Neutrophil (primary cell): ENCODE measurements around the gene TERT.

ENCODE experiments used
- H3K27ac ChIP-seq: fragments of 200-600 bp; sonication (generic); 2 replicates; pipeline ENCODE4 v1.5.1; 2016; ENCODE audit warnings: mild to moderate bottlenecking, moderate library complexity
- H3K27me3 ChIP-seq: fragments of 200-600 bp; sonication (generic); 2 replicates; pipeline ENCODE4 v1.6.0; 2016; ENCODE audit warnings: mild to moderate bottlenecking
- H3K36me3 ChIP-seq: fragments of 200-600 bp; sonication (generic); 2 replicates; pipeline ENCODE4 v1.5.1; 2017
- H3K4me1 ChIP-seq, 2 experiments: fragments of 200-600 bp in 1 of 2; sonication (generic) in 1 of 2; 1 replicate in 1 of 2; 2 replicates in 1 of 2; pipeline versions ENCODE4 v1.5.1 to v1.6.1; 2013 to 2016; ENCODE audit warnings: low read depth in 1 of 2, low read length in 1 of 2, mild to moderate bottlenecking in 1 of 2, moderate library complexity in 1 of 2; ENCODE audit not compliant: control insufficient read depth in 1 of 2, insufficient read depth in 1 of 2
- H3K4me3 ChIP-seq, 2 experiments: fragments of 200-600 bp in 1 of 2; sonication (generic) in 1 of 2; 1 replicate in 1 of 2; 2 replicates in 1 of 2; pipeline ENCODE4 v1.5.1; 2013 to 2016; ENCODE audit warnings: low read depth in 1 of 2, low read length in 1 of 2, mild to moderate bottlenecking in 1 of 2, moderate library complexity in 1 of 2
- H3K9me3 ChIP-seq: fragments of 200-600 bp; sonication (generic); 2 replicates; pipeline ENCODE4 v1.5.1; 2016
- TF ChIP-seq, protein P1 (sequence below): fragments of 200-600 bp; sonication (generic); IDR thresholded peaks from 2 replicates; pipeline ENCODE4 v1.5.1; 2016; ENCODE audit warnings: antibody characterized with exemption

The TERT gene

DNA sequence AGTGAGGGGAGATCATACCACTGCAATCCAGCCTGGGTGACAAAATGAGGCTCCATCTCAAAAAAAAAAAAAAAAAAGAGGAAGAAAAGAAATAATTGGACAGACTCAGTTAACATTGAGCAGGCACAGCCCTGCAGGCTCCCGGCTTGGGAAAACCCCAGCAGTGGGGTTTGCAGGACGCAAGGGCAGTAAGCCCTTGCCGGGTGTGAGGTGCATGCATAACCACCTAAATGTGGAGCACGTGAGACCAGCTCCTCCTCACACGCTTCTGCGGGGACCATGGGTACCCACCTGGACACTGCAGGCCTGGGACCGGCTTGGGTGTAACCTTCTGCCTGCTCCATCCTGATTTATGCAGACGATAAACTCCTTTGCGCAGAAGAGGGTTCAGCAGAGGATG, 74.5 kb downstream of the TERT start:
- Histone ChIP-seq H3K4me1 (no peaks in the 10 kb centered on the region), H3K27ac (no peak overlapping the region), H3K36me3 (no peaks in the 10 kb centered on the region), H3K4me3 (no peak overlapping the region), H3K27me3 (no peaks in the 10 kb centered on the region), H3K9me3 (no peaks in the 10 kb centered on the region)
- TF ChIP-seq, protein P1, sequence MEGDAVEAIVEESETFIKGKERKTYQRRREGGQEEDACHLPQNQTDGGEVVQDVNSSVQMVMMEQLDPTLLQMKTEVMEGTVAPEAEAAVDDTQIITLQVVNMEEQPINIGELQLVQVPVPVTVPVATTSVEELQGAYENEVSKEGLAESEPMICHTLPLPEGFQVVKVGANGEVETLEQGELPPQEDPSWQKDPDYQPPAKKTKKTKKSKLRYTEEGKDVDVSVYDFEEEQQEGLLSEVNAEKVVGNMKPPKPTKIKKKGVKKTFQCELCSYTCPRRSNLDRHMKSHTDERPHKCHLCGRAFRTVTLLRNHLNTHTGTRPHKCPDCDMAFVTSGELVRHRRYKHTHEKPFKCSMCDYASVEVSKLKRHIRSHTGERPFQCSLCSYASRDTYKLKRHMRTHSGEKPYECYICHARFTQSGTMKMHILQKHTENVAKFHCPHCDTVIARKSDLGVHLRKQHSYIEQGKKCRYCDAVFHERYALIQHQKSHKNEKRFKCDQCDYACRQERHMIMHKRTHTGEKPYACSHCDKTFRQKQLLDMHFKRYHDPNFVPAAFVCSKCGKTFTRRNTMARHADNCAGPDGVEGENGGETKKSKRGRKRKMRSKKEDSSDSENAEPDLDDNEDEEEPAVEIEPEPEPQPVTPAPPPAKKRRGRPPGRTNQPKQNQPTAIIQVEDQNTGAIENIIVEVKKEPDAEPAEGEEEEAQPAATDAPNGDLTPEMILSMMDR = no peak

DNA sequence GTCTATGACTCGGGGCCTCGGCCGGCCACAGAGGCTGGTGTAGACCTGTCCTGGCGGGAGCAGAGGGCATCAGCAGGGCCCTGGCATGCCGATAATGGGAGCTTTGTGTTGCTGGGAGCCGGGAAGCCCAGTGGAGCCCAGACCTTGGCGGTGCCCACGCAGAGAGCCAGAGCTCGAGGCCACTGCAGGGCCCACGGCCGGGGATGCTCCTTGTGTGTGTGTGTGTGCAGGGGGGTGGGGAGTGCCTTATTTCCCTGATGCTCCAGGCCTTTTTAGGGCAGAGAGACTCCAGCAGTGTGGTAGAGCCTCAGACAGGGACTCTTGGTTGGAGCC, 75.1 kb downstream of the TERT start:
- TF ChIP-seq, protein P1 = no peak
- no peak overlapping the region for H3K4me3 ChIP-seq
- no peaks in the 10 kb centered on the region for H3K4me1 ChIP-seq
- no peak overlapping the region for H3K27ac ChIP-seq
- no peaks in the 10 kb centered on the region for H3K27me3 ChIP-seq
- H3K36me3 ChIP-seq = no peaks in the 10 kb centered on the region
- H3K9me3 ChIP-seq = no peaks in the 10 kb centered on the region

DNA sequence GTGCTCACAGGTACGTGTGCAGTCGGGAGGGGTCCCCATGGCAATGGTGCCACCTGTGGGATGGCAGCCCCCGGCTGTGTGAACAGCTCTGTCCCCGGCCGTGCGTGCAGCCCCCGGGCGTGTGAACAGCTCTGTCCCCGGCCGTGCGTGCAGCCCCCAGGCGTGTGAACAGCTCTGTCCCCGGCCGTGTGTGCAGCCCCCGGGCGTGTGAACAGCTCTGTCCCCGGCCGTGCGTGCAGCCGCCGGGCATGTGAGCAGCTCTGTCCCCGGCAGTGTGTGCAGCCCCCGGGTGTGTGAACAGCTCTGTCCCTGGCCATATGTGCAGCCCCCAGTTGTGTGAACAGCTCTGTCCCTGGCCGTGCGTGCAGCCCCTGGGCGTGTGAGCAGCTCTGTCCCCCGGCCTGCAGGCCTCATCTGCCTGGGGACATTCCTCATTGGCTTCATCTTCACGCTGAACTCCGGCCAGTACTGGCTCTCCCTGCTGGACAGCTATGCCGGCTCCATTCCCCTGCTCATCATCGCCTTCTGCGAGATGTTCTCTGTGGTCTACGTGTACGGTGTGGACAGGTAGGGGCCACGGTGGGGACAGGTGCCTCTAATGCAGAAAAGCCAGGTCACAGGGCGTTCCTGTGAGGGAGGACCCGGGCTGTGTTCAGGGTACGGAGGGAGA, 75.6 kb downstream of the TERT start:
- no peaks in the 10 kb centered on the region for H3K36me3 ChIP-seq
- no peaks in the 10 kb centered on the region for H3K9me3 ChIP-seq
- no peaks in the 10 kb centered on the region for H3K4me1 ChIP-seq
- H3K27me3 ChIP-seq = no peaks in the 10 kb centered on the region
- H3K4me3 ChIP-seq = no peak overlapping the region
- TF ChIP-seq, protein P1 = no peak
- no peak overlapping the region for H3K27ac ChIP-seq

DNA sequence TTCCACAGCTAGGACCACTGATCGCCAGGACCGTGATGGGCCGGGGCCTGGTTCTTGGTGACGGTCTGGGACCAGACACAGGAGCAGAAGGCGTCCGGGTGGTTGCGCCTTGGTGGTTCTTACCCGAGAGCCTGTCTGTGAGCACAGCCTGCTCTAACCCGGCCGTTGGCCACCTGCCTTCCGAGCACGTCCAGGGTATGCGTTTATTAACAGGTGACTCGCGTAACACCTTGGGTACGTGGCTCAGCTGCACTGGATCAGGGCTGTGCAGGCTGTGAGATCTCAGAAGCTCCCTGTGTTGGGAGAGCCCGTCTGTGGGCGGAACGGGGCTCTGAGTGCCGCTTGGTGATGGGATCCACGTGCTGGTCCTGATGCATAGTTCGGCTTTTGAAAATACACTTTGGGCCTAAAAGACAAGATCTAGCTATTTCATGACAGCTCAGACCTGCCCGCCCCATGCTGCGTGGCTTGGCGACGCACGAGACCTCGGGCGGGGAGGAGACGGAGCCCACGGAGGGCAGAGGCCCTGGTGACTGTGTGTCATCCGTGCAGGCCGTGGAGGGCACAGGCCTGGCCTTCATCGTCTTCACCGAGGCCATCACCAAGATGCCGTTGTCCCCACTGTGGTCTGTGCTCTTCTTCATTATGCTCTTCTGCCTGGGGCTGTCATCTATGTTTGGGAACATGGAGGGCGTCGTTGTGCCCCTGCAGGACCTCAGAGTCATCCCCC, 76.4 kb downstream of the TERT start:
- Histone ChIP-seq H3K4me3 (no peak overlapping the region), H3K4me1 (no peaks in the 10 kb centered on the region), H3K27me3 (no peaks in the 10 kb centered on the region), H3K27ac (no peak overlapping the region), H3K9me3 (no peaks in the 10 kb centered on the region), H3K36me3 (no peaks in the 10 kb centered on the region)
- TF ChIP-seq, protein P1 = no peak

DNA sequence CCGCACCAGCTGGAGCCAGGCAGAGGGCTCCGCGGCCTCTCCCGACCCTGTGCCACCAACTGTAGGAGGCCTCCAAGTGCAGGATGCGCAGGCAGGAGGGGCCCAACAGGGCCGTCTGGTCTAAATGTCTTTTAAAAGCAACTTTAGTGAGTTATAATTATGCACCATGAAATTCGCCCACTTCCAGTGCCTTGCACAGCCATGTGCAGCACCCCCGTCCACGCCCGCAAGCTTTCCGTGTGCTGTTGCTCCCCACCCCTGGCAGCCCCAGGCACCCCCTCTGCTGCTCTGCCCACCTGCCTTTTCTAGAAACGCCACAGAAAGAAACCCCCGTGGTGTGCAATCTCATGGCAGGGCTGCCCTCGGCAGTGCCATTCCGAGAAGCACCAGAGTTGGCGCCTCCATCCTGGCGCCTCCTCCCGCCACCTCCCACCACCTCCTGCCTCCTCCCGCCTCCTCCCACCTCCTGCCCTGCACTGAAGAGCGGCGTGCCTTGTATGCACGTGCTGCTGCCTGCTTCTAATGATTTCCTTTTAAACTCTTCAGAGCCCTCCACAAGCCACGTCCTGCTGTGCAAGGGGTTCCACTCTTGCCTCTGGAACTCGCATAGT, 77.2 kb downstream of the TERT start:
- H3K4me1 ChIP-seq = no peaks in the 10 kb centered on the region
- H3K4me3 ChIP-seq = no peak overlapping the region
- no peak overlapping the region for H3K27ac ChIP-seq
- TF ChIP-seq, protein P1 = no peak
- no peaks in the 10 kb centered on the region for H3K36me3 ChIP-seq
- H3K27me3 ChIP-seq = no peaks in the 10 kb centered on the region
- no peaks in the 10 kb centered on the region for H3K9me3 ChIP-seq
